Activated CD4-positive, alpha-beta memory T cell treated with anti-CD3 and anti-CD28 coated beads, Interleukin-2, amount 10 ng/mL, durations not matched to agents 7 days and 5 days (primary cell): ENCODE results near the gene AXIN1. TPM values are rescaled to one million over a fixed set of nuclear protein-coding genes. Genes with fewer than 3 reads are reported as not detected.

ENCODE experiments used
- CTCF ChIA-PET: fragments of 350-600 bp; sonication (Branson Sonifier 250); formaldehyde crosslinking; loops from one replicate; lab custom pipeline; 2021; ENCODE audit warnings: antibody characterized with exemption, inconsistent platforms; lab: Charles Lee
- POLR2A ChIA-PET: fragments of 350-600 bp; sonication (Branson Sonifier 250); formaldehyde crosslinking; loops from one replicate; lab custom pipeline; 2021; ENCODE audit warnings: antibody characterized with exemption; lab: Charles Lee
- DNase-seq: peaks from one replicate; pipeline ENCODE4 v3.0.0-alpha.2; 2020
- H3K27ac Mint-ChIP-seq: one replicate; pipeline ENCODE4 v1.8.0; 2021; ENCODE audit warnings: mild to moderate bottlenecking, mixed read lengths
- H3K27me3 Mint-ChIP-seq: one replicate; pipeline ENCODE4 v1.8.0; 2021; ENCODE audit warnings: mixed read lengths
- H3K36me3 Mint-ChIP-seq: one replicate; pipeline ENCODE4 v1.8.0; 2021; ENCODE audit warnings: low read depth, mixed read lengths
- H3K4me1 Mint-ChIP-seq: one replicate; pipeline ENCODE4 v1.8.0; 2021; ENCODE audit warnings: mixed read lengths
- H3K4me3 Mint-ChIP-seq: one replicate; pipeline ENCODE4 v1.8.0; 2021; ENCODE audit warnings: mild to moderate bottlenecking, mixed read lengths
- H3K9me3 Mint-ChIP-seq: one replicate; pipeline ENCODE4 v1.8.0; 2021; ENCODE audit warnings: mixed read lengths
- total RNA-seq, 2 experiments: library from RNA; stranded (reverse); gene quantifications; one replicate each; pipeline ENCODE4 v1.2.3, GENCODE V29; 2021

Gene AXIN1, protein sequence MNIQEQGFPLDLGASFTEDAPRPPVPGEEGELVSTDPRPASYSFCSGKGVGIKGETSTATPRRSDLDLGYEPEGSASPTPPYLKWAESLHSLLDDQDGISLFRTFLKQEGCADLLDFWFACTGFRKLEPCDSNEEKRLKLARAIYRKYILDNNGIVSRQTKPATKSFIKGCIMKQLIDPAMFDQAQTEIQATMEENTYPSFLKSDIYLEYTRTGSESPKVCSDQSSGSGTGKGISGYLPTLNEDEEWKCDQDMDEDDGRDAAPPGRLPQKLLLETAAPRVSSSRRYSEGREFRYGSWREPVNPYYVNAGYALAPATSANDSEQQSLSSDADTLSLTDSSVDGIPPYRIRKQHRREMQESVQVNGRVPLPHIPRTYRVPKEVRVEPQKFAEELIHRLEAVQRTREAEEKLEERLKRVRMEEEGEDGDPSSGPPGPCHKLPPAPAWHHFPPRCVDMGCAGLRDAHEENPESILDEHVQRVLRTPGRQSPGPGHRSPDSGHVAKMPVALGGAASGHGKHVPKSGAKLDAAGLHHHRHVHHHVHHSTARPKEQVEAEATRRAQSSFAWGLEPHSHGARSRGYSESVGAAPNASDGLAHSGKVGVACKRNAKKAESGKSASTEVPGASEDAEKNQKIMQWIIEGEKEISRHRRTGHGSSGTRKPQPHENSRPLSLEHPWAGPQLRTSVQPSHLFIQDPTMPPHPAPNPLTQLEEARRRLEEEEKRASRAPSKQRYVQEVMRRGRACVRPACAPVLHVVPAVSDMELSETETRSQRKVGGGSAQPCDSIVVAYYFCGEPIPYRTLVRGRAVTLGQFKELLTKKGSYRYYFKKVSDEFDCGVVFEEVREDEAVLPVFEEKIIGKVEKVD
- 10 to 100 TPM; 25.4 to 25.7 TPM for total RNA-seq

- Mint-ChIP-seq H3K4me1 (peaks cover 48% of the 10 kb centered on the region), H3K4me3 (peak within 1 kb of the TSS; percentile 89), H3K9me3 (no peaks in the 10 kb centered on the region), H3K36me3 (peaks cover 20% of the 10 kb centered on the region), H3K27me3 (no peaks in the 10 kb centered on the region), H3K27ac (peak within 1 kb of the TSS; percentile 86)
- POLR2A ChIA-PET, result interaction anchor here (0.6 to 2.3 kb wide), 8 partner anchors 10 to 121 kb away, joined by 3 to 15 read pairs (median 4); partner anchors contain the start of genes DECR2, FAM234A and MRPL28
- peak; percentile 100 for DNase-seq
- CTCF ChIA-PET, result interaction anchor here (0.6 to 1.4 kb wide), 6 partner anchors 13 to 246 kb away, joined by 3 to 13 read pairs (median 6); partner anchors contain the start of genes FAM234A, LUC7L and MRPL28
Observed at GRCh38 chr16:352547-353403, at the start of gene AXIN1. AXIN1 (minus strand) TSS chr16:352723; CDS start chr16:347025, 5,698 bp downstream.

- CTCF ChIA-PET, result interaction anchor here (1.3 to 1.7 kb wide), 2 partner anchors 23 to 294 kb away, joined by 4 to 5 read pairs; partner anchors contain the start of gene RAB11FIP3
- H3K27me3 Mint-ChIP-seq, result peaks cover 1% of the 10 kb centered on the region
- H3K36me3 Mint-ChIP-seq, result no peaks in the 10 kb centered on the region
- H3K4me1 Mint-ChIP-seq, result peaks cover 23% of the 10 kb centered on the region
- POLR2A ChIA-PET, result interaction anchor here (0.8 to 2.1 kb wide), 8 partner anchors 10 to 167 kb away, joined by 3 to 12 read pairs (median 4); partner anchors contain the start of gene RAB11FIP3
- H3K4me3 Mint-ChIP-seq, result peak within 1 kb of the TSS; percentile 82
- DNase-seq, result peak; percentile 98
- H3K9me3 Mint-ChIP-seq, result no peaks in the 10 kb centered on the region
- H3K27ac Mint-ChIP-seq, result peak within 1 kb of the TSS; percentile 83
Observed at GRCh38 chr16:401468-402348, 49.2 kb upstream of the AXIN1 start, which contains the start of gene DECR2. DECR2 (plus strand) TSS chr16:401885; CDS start chr16:401964, 79 bp downstream.

GRCh38 chr16:400061-400591 is 47.6 kb upstream of the AXIN1 start:
- POLR2A ChIA-PET, result interaction anchor here (1.7 to 2.1 kb wide), 3 partner anchors 8 to 49 kb away, joined by 5 to 12 read pairs (median 8); no protein-coding TSS in a partner anchor
- CTCF ChIA-PET, result no interaction called here
- Mint-ChIP-seq H3K27me3 (peaks cover 11% of the 10 kb centered on the region), H3K27ac (peak overlapping the region; percentile 83), H3K4me1 (peaks cover 29% of the 10 kb centered on the region), H3K4me3 (peak overlapping the region; percentile 82), H3K9me3 (no peaks in the 10 kb centered on the region), H3K36me3 (no peaks in the 10 kb centered on the region)
- no peak for DNase-seq

- DNase-seq, result no peak
- Mint-ChIP-seq H3K36me3 (no peaks in the 10 kb centered on the region), H3K27me3 (peaks cover 11% of the 10 kb centered on the region), H3K4me1 (peaks cover 29% of the 10 kb centered on the region), H3K27ac (peak overlapping the region; percentile 44), H3K9me3 (no peaks in the 10 kb centered on the region), H3K4me3 (peak overlapping the region; percentile 82)
- POLR2A ChIA-PET, result interaction anchor here (2.1 kb wide), 1 partner anchor 48 kb away, joined by 8 read pairs; no protein-coding TSS in a partner anchor
- CTCF ChIA-PET, result no interaction called here
Observed at GRCh38 chr16:399340-400019, 47.0 kb upstream of the AXIN1 start.

DNA sequence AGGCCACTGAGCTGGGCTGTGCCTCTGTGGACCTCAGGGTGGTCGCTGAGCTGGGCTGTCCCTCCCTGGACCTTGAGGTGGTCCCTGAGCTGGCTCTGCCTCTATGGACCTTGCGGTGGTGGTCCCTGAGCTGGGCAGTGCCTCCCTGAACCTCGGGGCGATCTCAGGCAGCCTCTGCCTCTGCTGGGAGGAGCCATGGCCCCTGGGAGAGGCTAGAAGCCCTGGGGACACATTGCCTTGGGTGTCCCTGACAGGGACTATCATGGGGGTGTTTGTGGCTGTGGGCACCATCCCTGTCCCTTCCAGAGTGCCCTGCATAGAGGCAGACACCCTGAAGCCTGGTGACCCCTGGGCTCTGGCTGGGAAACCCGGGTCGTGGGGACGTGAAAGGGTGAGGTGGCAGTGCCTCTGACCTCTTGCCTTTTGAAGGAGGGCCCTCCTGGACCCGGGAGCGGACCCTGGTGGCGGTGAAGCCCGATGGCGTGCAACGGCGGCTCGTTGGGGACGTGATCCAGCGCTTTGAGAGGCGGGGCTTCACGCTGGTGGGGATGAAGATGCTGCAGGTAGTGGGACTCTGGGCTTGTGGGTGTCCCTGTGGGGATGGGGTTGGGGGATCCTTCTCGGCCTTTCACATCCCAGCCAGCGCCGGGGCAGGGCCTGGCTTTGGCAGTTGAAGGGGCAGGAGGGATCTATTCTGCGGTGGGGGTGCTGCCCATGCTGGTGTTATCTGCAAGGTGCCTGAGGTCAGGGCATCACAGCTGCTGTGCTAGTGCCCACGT is 46.2 kb upstream of the AXIN1 start:
- Mint-ChIP-seq H3K27ac (peak overlapping the region; percentile 44), H3K27me3 (peaks cover 11% of the 10 kb centered on the region), H3K9me3 (no peaks in the 10 kb centered on the region), H3K36me3 (no peaks in the 10 kb centered on the region), H3K4me3 (peak overlapping the region; percentile 56), H3K4me1 (peaks cover 29% of the 10 kb centered on the region)
- ChIA-PET POLR2A (no interaction called here), CTCF (no interaction called here)
- no peak for DNase-seq

GRCh38 chr16:397736-398332 is 45.3 kb upstream of the AXIN1 start:
- DNase-seq, result peak; percentile 37
- peak overlapping the region; percentile 56 for H3K4me3 Mint-ChIP-seq

DNA sequence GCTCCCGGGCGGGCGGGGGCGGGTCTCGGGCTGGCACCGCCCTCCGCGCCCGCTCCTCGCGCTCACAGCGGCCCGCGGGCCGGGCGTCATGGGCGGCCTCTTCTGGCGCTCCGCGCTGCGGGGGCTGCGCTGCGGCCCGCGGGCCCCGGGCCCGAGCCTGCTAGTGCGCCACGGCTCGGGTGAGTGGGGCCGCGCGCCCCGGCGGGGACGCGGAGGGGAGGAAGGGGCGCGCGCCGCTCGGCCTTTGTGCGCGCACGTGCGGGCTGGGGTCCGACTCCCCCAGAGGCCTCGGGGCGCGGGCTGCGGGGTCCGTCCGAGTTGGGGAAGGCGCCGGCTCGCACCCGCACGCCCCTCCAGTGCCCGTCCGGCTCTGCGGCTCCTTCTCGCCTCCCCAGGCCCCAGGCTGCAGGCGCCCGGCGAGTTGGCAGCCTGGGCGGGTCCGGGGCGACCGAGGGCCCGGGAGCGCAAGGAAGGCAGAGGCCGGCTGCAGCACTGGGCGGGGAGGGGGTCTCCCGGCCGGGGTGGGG is 44.7 kb upstream of the AXIN1 start, which contains the start of gene NME4:
TSS of gene NME4 (plus strand) at position 65 of the 527 bp plus-strand sequence. CDS start at position 89, 24 bp downstream.
- POLR2A ChIA-PET, result no interaction called here
- Mint-ChIP-seq H3K4me1 (peaks cover 37% of the 10 kb centered on the region), H3K36me3 (no peaks in the 10 kb centered on the region), H3K27ac (no peak within 1 kb of the TSS), H3K4me3 (peak within 1 kb of the TSS; percentile 76), H3K27me3 (peaks cover 11% of the 10 kb centered on the region), H3K9me3 (no peaks in the 10 kb centered on the region)
- DNase-seq, result peak; percentile 45
- CTCF ChIA-PET, result no interaction called here

More at GRCh38 chr16:397736-398332, 45.3 kb upstream of the AXIN1 start:
- ChIA-PET POLR2A (no interaction called here), CTCF (no interaction called here)
- Mint-ChIP-seq H3K9me3 (no peaks in the 10 kb centered on the region), H3K27ac (no peak overlapping the region), H3K4me1 (peaks cover 31% of the 10 kb centered on the region), H3K36me3 (no peaks in the 10 kb centered on the region), H3K27me3 (peaks cover 11% of the 10 kb centered on the region)

DNA sequence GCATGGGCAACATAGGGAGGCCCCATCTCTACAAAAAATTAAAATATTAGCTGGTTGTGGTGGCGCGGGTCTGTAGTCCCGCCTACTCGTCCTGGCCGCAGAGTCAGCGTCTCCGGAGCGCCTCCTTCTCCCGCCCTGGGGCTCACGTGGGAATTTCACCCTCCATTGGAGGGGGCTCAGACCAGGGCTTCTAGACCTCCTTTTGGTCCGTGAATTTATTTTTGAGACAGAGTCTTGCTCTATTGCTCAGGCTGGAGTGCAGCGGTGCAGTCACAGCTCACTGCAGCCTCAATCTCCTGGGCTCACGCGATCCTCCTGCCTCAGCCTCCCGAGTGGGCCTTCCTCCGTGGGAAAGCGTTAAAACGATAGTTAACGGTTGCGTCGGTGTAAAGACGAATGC is 44.1 kb upstream of the AXIN1 start:
- POLR2A ChIA-PET, result no interaction called here
- Mint-ChIP-seq H3K4me3 (peak overlapping the region; percentile 76), H3K27me3 (peaks cover 11% of the 10 kb centered on the region), H3K9me3 (peaks cover 5% of the 10 kb centered on the region), H3K27ac (no peak overlapping the region), H3K4me1 (peaks cover 43% of the 10 kb centered on the region), H3K36me3 (peaks cover 4% of the 10 kb centered on the region)
- CTCF ChIA-PET, result no interaction called here
- DNase-seq, result no peak

GRCh38 chr16:396199-396598 is 43.7 kb upstream of the AXIN1 start:
- POLR2A ChIA-PET, result no interaction called here
- Mint-ChIP-seq H3K27me3 (peaks cover 11% of the 10 kb centered on the region), H3K4me3 (peak overlapping the region; percentile 76), H3K27ac (no peak overlapping the region), H3K4me1 (peaks cover 43% of the 10 kb centered on the region), H3K9me3 (peaks cover 5% of the 10 kb centered on the region), H3K36me3 (peaks cover 4% of the 10 kb centered on the region)
- DNase-seq, result no peak
- CTCF ChIA-PET, result no interaction called here
